OCI-LY1 (cell line): Measurements from ENCODE around the gene FNDC5.

Source experiments
- H2AFZ ChIP-seq: fragments of 200-600 bp; sonication (generic), shearing (Covaris generic); 2 replicates; pipeline ENCODE4 v1.6.0; 2014; ENCODE audit warnings: antibody characterized with exemption, mild to moderate bottlenecking, low read length
- H3F3A ChIP-seq: fragments of 200-600 bp; sonication (generic), shearing (Covaris generic); 2 replicates; pipeline ENCODE4 v1.6.0; 2014; ENCODE audit warnings: mild to moderate bottlenecking, antibody characterized with exemption, low read length, moderate library complexity; ENCODE audit not compliant: insufficient read depth
- H3K27ac ChIP-seq: fragments of 200-600 bp; sonication (generic); 2 replicates; pipeline ENCODE4 v1.5.1; 2014; ENCODE audit warnings: low read length, mixed run types, mild to moderate bottlenecking, low read depth; ENCODE audit not compliant: poor library complexity, severe bottlenecking
- H3K27me3 ChIP-seq: fragments of 200-600 bp; sonication (generic); 2 replicates; pipeline ENCODE4 v1.6.0; 2014; ENCODE audit warnings: antibody characterized with exemption, mild to moderate bottlenecking, low read length, moderate library complexity; ENCODE audit not compliant: insufficient read depth
- H3K36me3 ChIP-seq: fragments of 200-600 bp; sonication (generic); 2 replicates; pipeline ENCODE4 v1.6.1; 2014; ENCODE audit warnings: mild to moderate bottlenecking, antibody characterized with exemption, low read length, moderate library complexity, mixed read lengths; ENCODE audit not compliant: insufficient read depth
- H3K4me1 ChIP-seq: fragments of 200-600 bp; sonication (generic); 2 replicates; pipeline ENCODE4 v1.5.1; 2014; ENCODE audit warnings: mild to moderate bottlenecking, low read length, moderate library complexity; ENCODE audit not compliant: insufficient read depth, severe bottlenecking
- H3K4me2 ChIP-seq: fragments of 200-600 bp; sonication (generic), shearing (Covaris generic); 2 replicates; pipeline ENCODE4 v1.6.1; 2014; ENCODE audit warnings: low read length
- H3K4me3 ChIP-seq: fragments of 200-600 bp; sonication (generic); 2 replicates; pipeline ENCODE4 v1.5.1; 2014; ENCODE audit warnings: low read length, low read depth, mild to moderate bottlenecking, mixed read lengths; ENCODE audit not compliant: poor library complexity, severe bottlenecking
- H3K79me2 ChIP-seq: fragments of 200-600 bp; shearing (Covaris generic); 2 replicates; pipeline ENCODE4 v1.6.1; 2016; ENCODE audit warnings: mixed run types, low read length, mixed read lengths; ENCODE audit not compliant: insufficient read depth
- H3K9ac ChIP-seq: fragments of 200-600 bp; sonication (generic), shearing (Covaris generic); 2 replicates; pipeline ENCODE4 v1.6.1; 2014; ENCODE audit warnings: mild to moderate bottlenecking, low read length, mixed read lengths
- H3K9me2 ChIP-seq: fragments of 200-600 bp; sonication (generic), shearing (Covaris generic); 2 replicates; pipeline ENCODE4 v1.6.1; 2014; ENCODE audit warnings: low read depth, mild to moderate bottlenecking, low read length, mixed read lengths
- H3K9me3 ChIP-seq: fragments of 200-600 bp; shearing (Covaris generic); 2 replicates; pipeline ENCODE4 v1.6.1; 2014; ENCODE audit warnings: low read length, mixed read lengths
- H4K20me1 ChIP-seq: fragments of 200-600 bp; sonication (generic), shearing (Covaris generic); 2 replicates; pipeline ENCODE4 v1.6.0; 2016; ENCODE audit warnings: mild to moderate bottlenecking, low read length; ENCODE audit not compliant: insufficient read depth
- EZH2 ChIP-seq: fragments of 200-600 bp; sonication (generic), shearing (Covaris generic); IDR thresholded peaks from 2 replicates; pipeline ENCODE4 v1.8.0; 2017; ENCODE audit warnings: borderline replicate concordance, mixed run types, mild to moderate bottlenecking, antibody characterized with exemption, low read length, moderate library complexity, mixed read lengths
- TF ChIP-seq, protein P1 (sequence below): fragments of 200-600 bp; sonication (generic), shearing (Covaris generic); IDR thresholded peaks from 2 replicates; pipeline ENCODE4 v1.5.1; 2017; ENCODE audit warnings: mild to moderate bottlenecking, antibody characterized with exemption, low read length, moderate library complexity, mixed read lengths

Gene FNDC5

DNA sequence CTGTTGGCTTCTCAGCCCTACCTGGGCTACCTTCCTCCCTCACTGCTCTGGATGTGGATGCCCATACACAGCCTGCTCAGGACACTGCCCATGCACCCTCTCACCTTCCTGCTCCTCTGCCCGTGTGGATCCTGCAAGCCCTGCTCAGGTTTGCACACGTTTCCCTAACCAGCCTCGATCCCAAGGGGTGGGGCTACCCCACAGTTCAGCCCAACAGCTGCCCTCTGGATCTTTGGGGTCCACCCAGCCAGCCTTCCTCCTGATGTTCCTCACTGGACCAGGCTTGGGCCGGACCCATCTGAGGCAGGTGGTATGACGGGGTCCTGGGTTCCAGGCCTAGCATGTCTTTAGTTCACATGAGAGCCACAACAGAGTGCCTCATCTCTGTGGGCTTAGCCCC lies 25.7 kb upstream of the FNDC5 start:
- peaks cover 5% of the 10 kb centered on the region; the same call in 1 of the 2 replicates for H3K27me3 ChIP-seq
- H3K4me2 ChIP-seq, result no peak overlapping the region
- no peaks in the 10 kb centered on the region for H3K9me3 ChIP-seq
- no peaks in the 10 kb centered on the region for H3F3A ChIP-seq
- no peak overlapping the region for H2AFZ ChIP-seq
- no peaks in the 10 kb centered on the region for H3K79me2 ChIP-seq
- no peak overlapping the region for H3K4me3 ChIP-seq
- no peak overlapping the region for H3K27ac ChIP-seq
- no peaks in the 10 kb centered on the region for H3K9me2 ChIP-seq
- H3K36me3 ChIP-seq, result no peaks in the 10 kb centered on the region
- TF ChIP-seq EZH2, result no peak
- TF ChIP-seq, protein P1, sequence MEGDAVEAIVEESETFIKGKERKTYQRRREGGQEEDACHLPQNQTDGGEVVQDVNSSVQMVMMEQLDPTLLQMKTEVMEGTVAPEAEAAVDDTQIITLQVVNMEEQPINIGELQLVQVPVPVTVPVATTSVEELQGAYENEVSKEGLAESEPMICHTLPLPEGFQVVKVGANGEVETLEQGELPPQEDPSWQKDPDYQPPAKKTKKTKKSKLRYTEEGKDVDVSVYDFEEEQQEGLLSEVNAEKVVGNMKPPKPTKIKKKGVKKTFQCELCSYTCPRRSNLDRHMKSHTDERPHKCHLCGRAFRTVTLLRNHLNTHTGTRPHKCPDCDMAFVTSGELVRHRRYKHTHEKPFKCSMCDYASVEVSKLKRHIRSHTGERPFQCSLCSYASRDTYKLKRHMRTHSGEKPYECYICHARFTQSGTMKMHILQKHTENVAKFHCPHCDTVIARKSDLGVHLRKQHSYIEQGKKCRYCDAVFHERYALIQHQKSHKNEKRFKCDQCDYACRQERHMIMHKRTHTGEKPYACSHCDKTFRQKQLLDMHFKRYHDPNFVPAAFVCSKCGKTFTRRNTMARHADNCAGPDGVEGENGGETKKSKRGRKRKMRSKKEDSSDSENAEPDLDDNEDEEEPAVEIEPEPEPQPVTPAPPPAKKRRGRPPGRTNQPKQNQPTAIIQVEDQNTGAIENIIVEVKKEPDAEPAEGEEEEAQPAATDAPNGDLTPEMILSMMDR, result no peak
- no peak overlapping the region for H3K9ac ChIP-seq
- no peaks in the 10 kb centered on the region for H3K4me1 ChIP-seq
- no peaks in the 10 kb centered on the region for H4K20me1 ChIP-seq

DNA sequence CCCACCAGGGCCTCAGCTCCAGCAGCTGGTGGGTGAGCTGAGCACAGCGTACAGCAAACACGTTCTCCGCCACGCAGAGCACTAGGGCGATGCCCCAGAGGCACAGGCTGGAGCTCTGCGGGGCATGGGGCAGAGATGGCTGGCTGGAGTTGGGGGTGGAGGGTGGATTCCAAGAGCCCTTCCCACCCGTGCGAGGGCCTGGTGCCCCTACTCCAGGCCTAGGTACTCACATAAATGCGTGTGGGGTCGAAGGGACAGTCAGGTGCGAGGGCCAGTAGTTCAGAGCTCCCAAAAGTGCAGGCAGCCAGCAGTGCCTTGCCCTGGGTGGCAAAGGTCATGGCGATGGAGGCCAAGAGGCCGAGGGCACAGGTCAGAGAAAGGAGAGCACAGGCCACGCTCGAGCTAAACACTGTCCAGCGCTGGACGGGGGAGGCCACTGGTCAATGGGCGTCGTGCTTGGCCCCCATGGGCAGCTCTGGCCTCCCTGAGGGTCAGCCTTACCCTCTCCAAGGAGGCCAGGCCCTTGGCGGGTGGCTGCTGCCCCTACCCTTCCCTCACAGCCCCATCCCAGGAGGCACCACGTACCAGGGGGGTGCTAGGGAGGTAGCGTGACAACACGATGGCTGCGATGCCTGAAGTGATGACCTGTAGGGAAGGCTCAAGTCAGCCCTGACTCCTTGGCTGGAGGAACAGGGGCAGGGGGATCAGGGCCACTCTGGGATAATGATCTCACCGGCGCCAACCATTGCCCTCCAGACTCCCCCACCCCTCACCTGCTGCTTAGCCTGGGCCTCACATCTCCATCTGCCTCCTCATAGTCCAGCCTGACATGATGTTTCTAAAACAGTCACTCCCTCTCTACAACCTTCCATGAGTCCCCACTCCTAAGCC lies 24.9 kb upstream of the FNDC5 start:
- Histone ChIP-seq H3K36me3 (no peaks in the 10 kb centered on the region), H3K27ac (no peak overlapping the region), H3K4me3 (no peak overlapping the region), H3K9ac (no peak overlapping the region), H3K4me2 (no peak overlapping the region), H3K9me2 (no peaks in the 10 kb centered on the region), H3K79me2 (no peaks in the 10 kb centered on the region), H3K9me3 (no peaks in the 10 kb centered on the region), H2AFZ (no peak overlapping the region), H3K27me3 (peaks cover 6% of the 10 kb centered on the region; the same call in 1 of the 2 replicates), H3F3A (no peaks in the 10 kb centered on the region), H3K4me1 (no peaks in the 10 kb centered on the region), H4K20me1 (no peaks in the 10 kb centered on the region)
- TF ChIP-seq, protein P1, result no peak
- TF ChIP-seq EZH2, result no peak

DNA sequence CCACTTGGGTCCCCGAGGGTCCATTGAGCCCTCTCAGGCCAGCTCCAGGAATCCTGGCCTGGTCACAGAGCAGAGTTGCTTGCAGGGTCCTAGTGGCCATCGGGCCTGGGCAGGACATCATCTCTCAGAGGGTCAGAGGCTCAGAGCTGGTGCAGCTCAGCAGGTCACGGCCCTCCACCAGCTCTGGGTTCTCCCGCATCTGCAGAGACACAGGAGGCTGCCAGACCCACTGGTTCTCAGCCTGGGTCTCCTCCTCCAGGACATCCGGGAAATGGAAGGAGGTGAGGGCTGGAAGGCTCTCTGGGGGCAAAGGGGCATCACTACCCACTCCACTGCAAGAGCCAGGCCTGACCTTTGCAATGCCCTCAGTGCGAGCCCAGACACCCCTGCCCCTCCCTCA lies 24.0 kb upstream of the FNDC5 start:
- H3K27me3 ChIP-seq, result peaks cover 5% of the 10 kb centered on the region; the same call in 1 of the 2 replicates
- no peak overlapping the region for H3K9ac ChIP-seq
- H3K9me3 ChIP-seq, result no peaks in the 10 kb centered on the region
- TF ChIP-seq, protein P1, result no peak
- TF ChIP-seq EZH2, result no peak
- no peak overlapping the region for H2AFZ ChIP-seq
- H3K9me2 ChIP-seq, result no peaks in the 10 kb centered on the region
- no peaks in the 10 kb centered on the region for H3F3A ChIP-seq
- no peak overlapping the region for H3K4me2 ChIP-seq
- no peak overlapping the region for H3K27ac ChIP-seq
- no peaks in the 10 kb centered on the region for H3K4me1 ChIP-seq
- no peak overlapping the region for H3K4me3 ChIP-seq
- H3K79me2 ChIP-seq, result no peaks in the 10 kb centered on the region
- no peaks in the 10 kb centered on the region for H4K20me1 ChIP-seq
- H3K36me3 ChIP-seq, result no peaks in the 10 kb centered on the region
